ENCODE measurements around the gene PHKG1. TPM values are rescaled to one million over a fixed set of nuclear protein-coding genes. Genes with fewer than 3 reads are reported as not detected.
"Not testable (repeated sequence)": the region's sequence is repeated elsewhere in the genome, so short reads cannot be mapped to it uniquely, and the experiment has no call there.

The PHKG1 gene
- total RNA-seq, 1 experiment from 2014 or later = not detected

DNA sequence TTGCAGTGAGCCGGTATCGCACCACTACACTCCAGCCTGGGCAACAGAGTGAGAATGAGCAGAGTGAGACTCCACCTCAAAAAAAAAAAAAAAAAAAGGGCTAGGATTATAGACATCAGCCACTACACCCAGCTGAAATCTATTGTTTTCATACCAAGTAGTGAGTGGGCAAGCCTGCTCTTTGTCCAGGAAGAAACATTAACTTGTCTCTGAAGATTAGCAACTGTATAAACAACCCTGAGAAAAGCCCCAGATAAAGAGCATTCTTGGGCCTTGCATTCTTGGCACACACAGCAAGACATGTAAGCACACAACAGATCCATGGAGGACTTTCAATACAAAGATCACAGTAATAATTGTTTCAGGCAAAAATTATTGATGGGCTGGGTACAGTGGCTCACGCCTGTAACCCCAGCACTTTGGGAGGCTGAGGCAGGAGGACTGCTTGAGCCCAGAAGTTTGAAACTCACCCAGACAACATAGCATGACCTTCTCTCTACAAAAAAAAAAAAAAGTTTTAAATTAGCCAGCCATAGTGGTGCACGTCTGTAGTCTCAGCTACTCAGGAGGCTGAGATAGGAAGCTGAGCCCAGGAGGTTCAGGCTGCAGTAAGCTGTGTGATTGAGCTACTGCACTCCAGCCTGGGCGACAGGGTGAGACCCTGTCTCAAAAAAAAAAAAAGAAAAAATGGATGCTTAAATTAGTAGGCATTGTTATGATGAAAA lies 45.9 kb downstream of the PHKG1 start:
- ChIA-PET CTCF (no interaction called here), POLR2A (no interaction called here)
- peaks cover 17% of the 10 kb centered on the region for H3K36me3 Mint-ChIP-seq
- no peaks in the 10 kb centered on the region for H3K9me3 Mint-ChIP-seq
- DNase-seq (ENCODE audit: low spot score) (no peak), ATAC-seq (no peak)
- H3K4me1 Mint-ChIP-seq = peaks cover 4% of the 10 kb centered on the region; the same call in 1 of the 2 replicates
- TF ChIP-seq ZNF423 (CRISPR knock-in tag; IDR thresholded peaks at IDR 0.05) (no peak), JUN (CRISPR knock-in tag; IDR thresholded peaks at IDR 0.05) (no peak), GTF2I (CRISPR knock-in tag; conservative IDR thresholded peaks at IDR 0.05) (no peak)
- TF ChIP-seq, protein P1, sequence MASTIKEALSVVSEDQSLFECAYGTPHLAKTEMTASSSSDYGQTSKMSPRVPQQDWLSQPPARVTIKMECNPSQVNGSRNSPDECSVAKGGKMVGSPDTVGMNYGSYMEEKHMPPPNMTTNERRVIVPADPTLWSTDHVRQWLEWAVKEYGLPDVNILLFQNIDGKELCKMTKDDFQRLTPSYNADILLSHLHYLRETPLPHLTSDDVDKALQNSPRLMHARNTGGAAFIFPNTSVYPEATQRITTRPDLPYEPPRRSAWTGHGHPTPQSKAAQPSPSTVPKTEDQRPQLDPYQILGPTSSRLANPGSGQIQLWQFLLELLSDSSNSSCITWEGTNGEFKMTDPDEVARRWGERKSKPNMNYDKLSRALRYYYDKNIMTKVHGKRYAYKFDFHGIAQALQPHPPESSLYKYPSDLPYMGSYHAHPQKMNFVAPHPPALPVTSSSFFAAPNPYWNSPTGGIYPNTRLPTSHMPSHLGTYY (CRISPR knock-in tag; IDR thresholded peaks at IDR 0.05) = no peak
- TF ChIP-seq, protein P2, sequence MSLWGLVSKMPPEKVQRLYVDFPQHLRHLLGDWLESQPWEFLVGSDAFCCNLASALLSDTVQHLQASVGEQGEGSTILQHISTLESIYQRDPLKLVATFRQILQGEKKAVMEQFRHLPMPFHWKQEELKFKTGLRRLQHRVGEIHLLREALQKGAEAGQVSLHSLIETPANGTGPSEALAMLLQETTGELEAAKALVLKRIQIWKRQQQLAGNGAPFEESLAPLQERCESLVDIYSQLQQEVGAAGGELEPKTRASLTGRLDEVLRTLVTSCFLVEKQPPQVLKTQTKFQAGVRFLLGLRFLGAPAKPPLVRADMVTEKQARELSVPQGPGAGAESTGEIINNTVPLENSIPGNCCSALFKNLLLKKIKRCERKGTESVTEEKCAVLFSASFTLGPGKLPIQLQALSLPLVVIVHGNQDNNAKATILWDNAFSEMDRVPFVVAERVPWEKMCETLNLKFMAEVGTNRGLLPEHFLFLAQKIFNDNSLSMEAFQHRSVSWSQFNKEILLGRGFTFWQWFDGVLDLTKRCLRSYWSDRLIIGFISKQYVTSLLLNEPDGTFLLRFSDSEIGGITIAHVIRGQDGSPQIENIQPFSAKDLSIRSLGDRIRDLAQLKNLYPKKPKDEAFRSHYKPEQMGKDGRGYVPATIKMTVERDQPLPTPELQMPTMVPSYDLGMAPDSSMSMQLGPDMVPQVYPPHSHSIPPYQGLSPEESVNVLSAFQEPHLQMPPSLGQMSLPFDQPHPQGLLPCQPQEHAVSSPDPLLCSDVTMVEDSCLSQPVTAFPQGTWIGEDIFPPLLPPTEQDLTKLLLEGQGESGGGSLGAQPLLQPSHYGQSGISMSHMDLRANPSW (CRISPR knock-in tag; conservative IDR thresholded peaks at IDR 0.05; ENCODE audit: low read depth) = no peak
- TF ChIP-seq, protein P3, sequence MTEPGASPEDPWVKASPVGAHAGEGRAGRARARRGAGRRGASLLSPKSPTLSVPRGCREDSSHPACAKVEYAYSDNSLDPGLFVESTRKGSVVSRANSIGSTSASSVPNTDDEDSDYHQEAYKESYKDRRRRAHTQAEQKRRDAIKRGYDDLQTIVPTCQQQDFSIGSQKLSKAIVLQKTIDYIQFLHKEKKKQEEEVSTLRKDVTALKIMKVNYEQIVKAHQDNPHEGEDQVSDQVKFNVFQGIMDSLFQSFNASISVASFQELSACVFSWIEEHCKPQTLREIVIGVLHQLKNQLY (CRISPR knock-in tag; IDR thresholded peaks at IDR 0.05) = no peak
- no peaks in the 10 kb centered on the region for H3K27me3 Mint-ChIP-seq (ENCODE audit: low read depth)
- no peak overlapping the region for H3K27ac Mint-ChIP-seq
- no peak overlapping the region for H3K4me3 Mint-ChIP-seq

DNA sequence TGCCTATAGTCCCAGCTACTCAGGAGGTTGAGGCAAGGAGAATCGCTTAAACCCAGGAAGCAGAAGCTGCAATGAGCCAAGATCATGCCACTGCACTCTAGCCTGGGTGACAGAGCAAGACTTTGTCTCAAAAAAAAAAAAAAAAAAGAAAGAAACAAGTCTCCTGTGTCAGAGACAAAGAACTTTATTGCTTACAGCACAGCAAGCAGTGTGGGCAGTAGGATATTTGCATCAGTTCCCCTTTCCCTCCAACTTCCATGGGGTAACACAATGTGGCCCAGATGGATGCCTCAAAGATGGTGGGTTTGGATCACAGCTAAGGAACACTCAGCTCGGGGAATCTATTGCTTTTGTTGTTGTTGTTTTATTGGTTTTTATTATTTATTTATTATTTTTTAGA lies 47.0 kb downstream of the PHKG1 start:
- POLR2A ChIA-PET = interaction anchor here (1.5 kb wide), 1 partner anchor 12 kb away, joined by 5 read pairs; no protein-coding TSS in a partner anchor
- not testable (repeated sequence) for ATAC-seq; H3K4me1 Mint-ChIP-seq; H3K27ac Mint-ChIP-seq; H3K9me3 Mint-ChIP-seq; H3K27me3 Mint-ChIP-seq (ENCODE audit: low read depth); DNase-seq (ENCODE audit: low spot score); H3K4me3 Mint-ChIP-seq
- CTCF ChIA-PET = interaction anchor here (0.8 kb wide), 1 partner anchor 17 kb away, joined by 3 read pairs; no protein-coding TSS in a partner anchor
- H3K36me3 Mint-ChIP-seq = peaks cover 19% of the 10 kb centered on the region

DNA sequence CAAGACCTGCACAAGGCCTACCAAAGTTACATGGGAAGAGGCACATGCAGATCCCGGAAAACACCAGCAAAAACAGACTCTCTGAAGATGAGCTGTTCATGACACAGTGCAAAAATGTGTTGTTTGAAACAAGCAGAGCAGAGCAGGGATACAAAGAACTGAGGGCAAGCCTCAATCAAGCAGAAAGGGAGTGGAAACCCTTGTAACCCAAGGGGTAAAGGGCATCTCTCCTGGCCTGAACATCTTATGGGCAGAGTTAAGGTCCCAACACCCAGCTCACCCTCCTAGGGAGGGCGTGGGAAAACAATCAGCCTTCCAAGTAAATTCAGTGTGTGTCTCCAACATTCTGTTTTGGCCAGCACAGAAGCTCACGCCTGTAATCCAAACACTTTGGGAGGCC lies 52.0 kb downstream of the PHKG1 start:
- DNase-seq (ENCODE audit: low spot score) (no peak), ATAC-seq (no peak)
- CTCF ChIA-PET = interaction anchor here (0.7 kb wide), 1 partner anchor 39 kb away, joined by 6 read pairs; no protein-coding TSS in a partner anchor
- Mint-ChIP-seq H3K27me3 (ENCODE audit: low read depth) (no peaks in the 10 kb centered on the region), H3K9me3 (no peaks in the 10 kb centered on the region), H3K4me3 (no peak overlapping the region), H3K27ac (no peak overlapping the region), H3K36me3 (peaks cover 23% of the 10 kb centered on the region), H3K4me1 (no peaks in the 10 kb centered on the region)
- no peak for TF ChIP-seq NR1H2 (CRISPR knock-in tag; IDR thresholded peaks at IDR 0.05)
- TF ChIP-seq JAZF1 (CRISPR knock-in tag; IDR thresholded peaks at IDR 0.05) = no peak
- TF ChIP-seq NFYB (CRISPR knock-in tag; conservative IDR thresholded peaks at IDR 0.05; ENCODE audit: low read depth) = no peak
- no peak for TF ChIP-seq OVOL2 (CRISPR knock-in tag; IDR thresholded peaks at IDR 0.05; ENCODE audit: borderline replicate concordance)
- TF ChIP-seq, protein P4, sequence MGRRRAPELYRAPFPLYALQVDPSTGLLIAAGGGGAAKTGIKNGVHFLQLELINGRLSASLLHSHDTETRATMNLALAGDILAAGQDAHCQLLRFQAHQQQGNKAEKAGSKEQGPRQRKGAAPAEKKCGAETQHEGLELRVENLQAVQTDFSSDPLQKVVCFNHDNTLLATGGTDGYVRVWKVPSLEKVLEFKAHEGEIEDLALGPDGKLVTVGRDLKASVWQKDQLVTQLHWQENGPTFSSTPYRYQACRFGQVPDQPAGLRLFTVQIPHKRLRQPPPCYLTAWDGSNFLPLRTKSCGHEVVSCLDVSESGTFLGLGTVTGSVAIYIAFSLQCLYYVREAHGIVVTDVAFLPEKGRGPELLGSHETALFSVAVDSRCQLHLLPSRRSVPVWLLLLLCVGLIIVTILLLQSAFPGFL (CRISPR knock-in tag; IDR thresholded peaks at IDR 0.05; ENCODE audit: borderline replicate concordance) = no peak
- no peak for TF ChIP-seq NFATC4 (CRISPR knock-in tag; IDR thresholded peaks at IDR 0.05)
- no peak for TF ChIP-seq ZNF263 (CRISPR knock-in tag; IDR thresholded peaks at IDR 0.05; ENCODE audit: low read depth)
- TF ChIP-seq, protein P5, sequence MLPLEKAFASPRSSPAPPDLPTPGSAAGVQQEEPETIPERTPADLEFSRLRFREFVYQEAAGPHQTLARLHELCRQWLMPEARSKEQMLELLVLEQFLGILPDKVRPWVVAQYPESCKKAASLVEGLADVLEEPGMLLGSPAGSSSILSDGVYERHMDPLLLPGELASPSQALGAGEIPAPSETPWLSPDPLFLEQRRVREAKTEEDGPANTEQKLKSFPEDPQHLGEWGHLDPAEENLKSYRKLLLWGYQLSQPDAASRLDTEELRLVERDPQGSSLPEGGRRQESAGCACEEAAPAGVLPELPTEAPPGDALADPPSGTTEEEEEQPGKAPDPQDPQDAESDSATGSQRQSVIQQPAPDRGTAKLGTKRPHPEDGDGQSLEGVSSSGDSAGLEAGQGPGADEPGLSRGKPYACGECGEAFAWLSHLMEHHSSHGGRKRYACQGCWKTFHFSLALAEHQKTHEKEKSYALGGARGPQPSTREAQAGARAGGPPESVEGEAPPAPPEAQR (CRISPR knock-in tag; IDR thresholded peaks at IDR 0.05) = no peak
- no peak for TF ChIP-seq CREM (CRISPR knock-in tag; IDR thresholded peaks at IDR 0.05)
- TF ChIP-seq ZNF121 (CRISPR knock-in tag; IDR thresholded peaks at IDR 0.05) = no peak
- TF ChIP-seq, protein P6, sequence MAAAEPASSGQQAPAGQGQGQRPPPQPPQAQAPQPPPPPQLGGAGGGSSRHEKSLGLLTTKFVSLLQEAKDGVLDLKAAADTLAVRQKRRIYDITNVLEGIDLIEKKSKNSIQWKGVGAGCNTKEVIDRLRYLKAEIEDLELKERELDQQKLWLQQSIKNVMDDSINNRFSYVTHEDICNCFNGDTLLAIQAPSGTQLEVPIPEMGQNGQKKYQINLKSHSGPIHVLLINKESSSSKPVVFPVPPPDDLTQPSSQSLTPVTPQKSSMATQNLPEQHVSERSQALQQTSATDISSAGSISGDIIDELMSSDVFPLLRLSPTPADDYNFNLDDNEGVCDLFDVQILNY (CRISPR knock-in tag; IDR thresholded peaks at IDR 0.05) = no peak
- TF ChIP-seq NR2C2 (CRISPR knock-in tag; IDR thresholded peaks at IDR 0.05) = no peak
- POLR2A ChIA-PET = interaction anchor here (0.6 to 1.3 kb wide), 3 partner anchors 11 to 142 kb away, joined by 4 to 9 read pairs (median 7); partner anchors contain the start of genes CCT6A and PSPH

Measured in WTC11 (cell line).